Measurements from ENCODE around the gene TNS3.
"Not testable (repeated sequence)": the region's sequence is repeated elsewhere in the genome, so short reads cannot be mapped to it uniquely, and the experiment has no call there.

The TNS3 gene

GRCh38 chr7:47610506-47611044 lies 28.7 kb upstream of the TNS3 start:
- no peak for TF ChIP-seq CTCF (IDR thresholded peaks at IDR 0.05; ENCODE audit: insufficient read depth, missing control alignments)
- DNase-seq (ENCODE audit: insufficient read length, low spot score), result no peak
- FAIRE-seq, result no peak

DNA sequence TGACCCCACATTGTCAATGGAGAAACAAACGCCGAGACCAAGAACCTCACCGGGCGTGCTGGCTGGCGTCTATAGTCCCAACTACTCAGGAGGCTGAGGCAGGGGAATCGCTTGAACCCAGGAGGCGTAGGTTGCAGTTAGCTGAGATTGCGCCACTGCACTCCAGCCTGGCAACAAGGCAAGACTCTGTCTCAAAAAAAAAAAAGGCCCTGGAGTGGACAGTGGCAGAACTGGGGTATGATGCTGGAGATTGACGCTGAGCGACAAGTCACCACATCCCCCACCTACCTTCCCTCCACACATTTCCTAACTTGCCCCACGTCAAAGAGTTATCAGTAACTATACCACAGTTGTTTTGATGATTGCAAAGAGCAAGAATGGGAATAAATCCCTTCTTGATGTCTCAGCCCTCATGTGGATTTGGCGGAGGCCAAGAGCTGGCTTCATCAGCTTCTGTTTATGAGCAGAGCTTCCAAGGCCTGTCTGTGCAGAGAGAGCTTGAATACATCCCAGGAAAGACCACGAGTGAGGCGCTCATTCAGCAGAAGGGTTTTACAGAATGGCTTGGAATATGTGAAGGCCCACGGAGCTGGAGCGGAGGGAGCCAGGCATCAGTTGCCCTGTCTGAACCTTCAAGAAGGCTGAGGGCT lies 28.0 kb upstream of the TNS3 start:
- DNase-seq (ENCODE audit: insufficient read length, low spot score) (no peak), FAIRE-seq (no peak)
- no peak for TF ChIP-seq CTCF (IDR thresholded peaks at IDR 0.05; ENCODE audit: insufficient read depth, missing control alignments)

- not testable (repeated sequence) for DNase-seq (ENCODE audit: insufficient read length, low spot score); FAIRE-seq
These were observed 24.7 kb upstream of the TNS3 start for GRCh38 chr7:47606593-47607046.

DNA sequence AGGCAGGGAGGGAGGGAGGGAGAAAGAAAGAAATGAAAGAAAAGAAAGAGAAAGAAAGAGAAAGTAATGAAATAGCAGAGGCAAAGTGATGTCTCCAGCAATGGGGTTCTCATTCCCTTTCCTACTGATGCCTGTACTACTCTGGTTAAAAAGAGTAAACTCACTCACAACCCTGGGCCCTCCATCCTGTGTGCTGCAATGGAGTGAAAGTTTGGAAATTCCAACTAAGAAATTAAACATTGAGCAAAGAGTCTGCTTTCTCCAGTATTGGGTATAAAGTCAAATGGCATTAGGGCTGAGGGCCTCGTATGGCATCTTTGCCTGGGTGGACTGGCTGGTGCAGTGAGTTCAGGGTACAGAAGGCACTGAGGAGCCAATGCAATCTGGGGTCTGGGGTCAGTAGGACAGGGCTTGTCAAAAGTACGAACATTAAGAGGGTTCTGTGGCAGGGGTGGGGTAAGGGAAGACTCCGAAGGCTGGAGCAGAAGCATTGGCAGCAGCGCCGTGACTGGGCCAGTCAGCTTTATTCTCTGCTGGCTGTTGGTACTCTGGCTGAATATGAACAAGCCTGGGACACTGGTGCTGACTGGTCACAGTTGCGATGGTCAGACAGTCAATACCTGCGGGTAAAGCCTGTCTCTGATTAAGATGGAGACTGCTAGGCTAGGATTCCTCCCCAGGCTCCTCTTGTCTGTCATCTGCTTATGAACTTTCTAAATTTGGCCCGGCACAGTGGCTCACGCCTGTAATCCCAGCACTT lies 24.1 kb upstream of the TNS3 start:
- DNase-seq (ENCODE audit: insufficient read length, low spot score), result no peak
- no peak for FAIRE-seq
- TF ChIP-seq CTCF (IDR thresholded peaks at IDR 0.05; ENCODE audit: insufficient read depth, missing control alignments), result no peak

DNA sequence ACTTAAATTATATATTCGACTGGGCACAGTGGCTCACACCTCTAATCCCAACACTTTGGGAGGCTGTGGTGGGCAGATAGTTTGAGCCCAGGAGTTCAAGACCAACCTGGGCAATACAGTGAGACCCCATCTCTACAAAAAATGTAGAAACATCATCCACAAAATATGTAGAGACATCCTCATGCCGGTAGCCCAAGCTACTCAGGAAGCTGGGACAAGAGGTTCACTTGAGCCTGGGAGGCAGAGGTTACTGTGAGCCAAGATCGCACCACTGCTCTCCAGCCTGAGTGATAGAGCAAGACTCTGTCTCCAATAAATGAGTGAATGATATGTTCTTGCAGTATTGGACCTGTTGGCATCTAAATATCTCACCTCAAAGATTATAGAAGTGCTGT lies 22.6 kb upstream of the TNS3 start:
- FAIRE-seq, result no peak
- no peak for DNase-seq (ENCODE audit: insufficient read length, low spot score)

GRCh38 chr7:47603514-47604255 lies 21.8 kb upstream of the TNS3 start:
- not testable (repeated sequence) for FAIRE-seq; DNase-seq (ENCODE audit: insufficient read length, low spot score)

More for the DNA sequence above, 22.6 kb upstream of the TNS3 start:
- TF ChIP-seq CTCF (IDR thresholded peaks at IDR 0.05; ENCODE audit: insufficient read depth, missing control alignments), result no peak

DNA sequence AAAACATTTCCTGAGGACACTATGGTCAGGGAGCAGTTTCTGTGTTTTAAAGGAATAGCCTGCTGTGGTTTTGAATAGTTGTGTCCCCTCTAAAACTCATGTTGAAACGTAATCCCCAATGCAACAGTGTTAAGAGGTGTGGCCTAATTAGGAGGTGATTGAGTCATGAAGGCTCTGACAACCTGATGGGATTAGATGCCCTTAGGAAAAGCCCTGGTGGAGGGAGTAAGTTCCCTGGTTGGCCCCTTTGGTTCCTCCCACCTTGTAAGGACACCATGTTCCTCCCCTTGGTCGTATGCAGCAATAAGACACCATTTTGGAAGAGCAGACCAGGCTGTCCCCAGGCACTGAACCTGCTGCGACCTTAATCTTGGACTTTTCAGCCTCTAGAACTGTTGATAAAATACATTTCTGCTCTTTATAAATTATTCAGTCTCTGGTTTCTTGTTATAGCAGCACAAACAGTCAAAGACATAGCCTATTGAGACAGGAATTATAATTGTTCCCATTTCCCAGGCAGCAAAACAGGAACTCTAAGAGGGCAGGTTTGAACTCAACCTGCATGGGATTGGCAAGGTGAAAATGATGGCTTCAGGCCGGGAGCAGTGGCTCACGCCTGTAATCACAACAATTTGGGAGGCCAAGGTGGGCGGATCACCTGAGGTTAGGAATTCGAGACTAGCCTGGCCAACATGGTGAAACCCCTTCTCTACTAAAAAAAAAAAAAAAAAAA lies 20.5 kb upstream of the TNS3 start:
- FAIRE-seq (no peak), DNase-seq (ENCODE audit: insufficient read length, low spot score) (no peak)
- no peak for TF ChIP-seq CTCF (IDR thresholded peaks at IDR 0.05; ENCODE audit: insufficient read depth, missing control alignments)

Data from D721Med (cell line).